Fibroblast of villous mesenchyme (primary cell): ENCODE data around the gene SNRPD2. TPM values are rescaled to one million over a fixed set of nuclear protein-coding genes. Genes with fewer than 3 reads are reported as not detected.

Experiments
- DNase-seq: peaks from one replicate; pipeline ENCODE4 v3.0.0-alpha.2; 2010; ENCODE audit warnings: low read depth
- H3K4me3 ChIP-seq: 2 replicates; pipeline ENCODE4 v1.5.1; 2011; ENCODE audit warnings: low read depth, mild to moderate bottlenecking, low read length
- total RNA-seq: library from RNA; depleted of rRNA; stranded (reverse); fragments of >200 nt; gene quantifications from 2 replicates; pipeline ENCODE4 v1.2.3, GENCODE V29; 2012
- TF ChIP-seq, protein P1 (sequence below): IDR thresholded peaks from 2 replicates; pipeline ENCODE4 v1.5.1; 2012; ENCODE audit warnings: low read depth, mild to moderate bottlenecking, low read length; ENCODE audit not compliant: insufficient read depth

The SNRPD2 gene
- total RNA-seq, 1 donor: 191 TPM

DNA sequence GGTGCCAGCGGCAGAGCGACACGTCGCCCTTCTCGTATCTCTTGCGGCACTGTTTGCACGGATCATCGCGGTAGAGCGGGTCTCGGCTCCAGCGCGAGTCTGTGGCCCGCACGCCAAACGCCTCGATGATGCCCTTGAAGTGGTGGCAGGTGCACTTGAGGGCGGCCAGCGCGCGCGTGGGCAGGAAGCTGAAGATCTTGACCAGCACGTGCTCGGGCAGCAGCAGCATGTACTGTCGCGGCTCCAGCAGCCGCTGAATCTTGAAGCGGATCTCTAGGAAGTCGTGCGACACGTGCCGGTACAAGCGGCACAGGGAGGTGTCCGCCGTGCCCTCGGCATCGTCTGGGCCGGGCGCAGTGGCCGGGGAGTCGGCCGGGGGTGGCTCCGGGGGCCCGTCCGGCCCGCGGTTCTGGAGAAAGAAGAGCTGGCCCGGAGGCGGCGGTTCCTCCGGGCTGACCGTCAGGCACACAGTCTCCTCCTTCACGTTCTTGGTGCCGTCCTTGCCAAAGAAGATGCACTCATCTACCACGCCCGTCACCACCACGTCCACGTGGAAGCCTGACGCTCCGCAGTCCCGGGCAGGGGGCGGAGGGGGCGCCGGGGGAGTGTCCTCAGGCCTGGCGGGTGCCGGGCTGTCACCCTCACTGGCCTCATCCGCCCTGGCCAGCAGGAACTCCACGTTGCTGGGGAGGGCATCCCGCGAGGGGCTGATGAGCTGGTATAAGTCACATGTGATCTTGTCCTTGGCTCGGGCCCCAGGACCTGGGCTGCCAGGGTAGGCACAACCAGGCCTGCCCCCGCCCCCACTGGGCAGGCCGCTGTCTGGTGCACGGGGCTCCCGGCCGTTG, 20.3 kb upstream of the SNRPD2 start:
- H3K4me3 ChIP-seq: no peak overlapping the region
- TF ChIP-seq, protein P1, sequence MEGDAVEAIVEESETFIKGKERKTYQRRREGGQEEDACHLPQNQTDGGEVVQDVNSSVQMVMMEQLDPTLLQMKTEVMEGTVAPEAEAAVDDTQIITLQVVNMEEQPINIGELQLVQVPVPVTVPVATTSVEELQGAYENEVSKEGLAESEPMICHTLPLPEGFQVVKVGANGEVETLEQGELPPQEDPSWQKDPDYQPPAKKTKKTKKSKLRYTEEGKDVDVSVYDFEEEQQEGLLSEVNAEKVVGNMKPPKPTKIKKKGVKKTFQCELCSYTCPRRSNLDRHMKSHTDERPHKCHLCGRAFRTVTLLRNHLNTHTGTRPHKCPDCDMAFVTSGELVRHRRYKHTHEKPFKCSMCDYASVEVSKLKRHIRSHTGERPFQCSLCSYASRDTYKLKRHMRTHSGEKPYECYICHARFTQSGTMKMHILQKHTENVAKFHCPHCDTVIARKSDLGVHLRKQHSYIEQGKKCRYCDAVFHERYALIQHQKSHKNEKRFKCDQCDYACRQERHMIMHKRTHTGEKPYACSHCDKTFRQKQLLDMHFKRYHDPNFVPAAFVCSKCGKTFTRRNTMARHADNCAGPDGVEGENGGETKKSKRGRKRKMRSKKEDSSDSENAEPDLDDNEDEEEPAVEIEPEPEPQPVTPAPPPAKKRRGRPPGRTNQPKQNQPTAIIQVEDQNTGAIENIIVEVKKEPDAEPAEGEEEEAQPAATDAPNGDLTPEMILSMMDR: no peak
- no peak for DNase-seq

DNA sequence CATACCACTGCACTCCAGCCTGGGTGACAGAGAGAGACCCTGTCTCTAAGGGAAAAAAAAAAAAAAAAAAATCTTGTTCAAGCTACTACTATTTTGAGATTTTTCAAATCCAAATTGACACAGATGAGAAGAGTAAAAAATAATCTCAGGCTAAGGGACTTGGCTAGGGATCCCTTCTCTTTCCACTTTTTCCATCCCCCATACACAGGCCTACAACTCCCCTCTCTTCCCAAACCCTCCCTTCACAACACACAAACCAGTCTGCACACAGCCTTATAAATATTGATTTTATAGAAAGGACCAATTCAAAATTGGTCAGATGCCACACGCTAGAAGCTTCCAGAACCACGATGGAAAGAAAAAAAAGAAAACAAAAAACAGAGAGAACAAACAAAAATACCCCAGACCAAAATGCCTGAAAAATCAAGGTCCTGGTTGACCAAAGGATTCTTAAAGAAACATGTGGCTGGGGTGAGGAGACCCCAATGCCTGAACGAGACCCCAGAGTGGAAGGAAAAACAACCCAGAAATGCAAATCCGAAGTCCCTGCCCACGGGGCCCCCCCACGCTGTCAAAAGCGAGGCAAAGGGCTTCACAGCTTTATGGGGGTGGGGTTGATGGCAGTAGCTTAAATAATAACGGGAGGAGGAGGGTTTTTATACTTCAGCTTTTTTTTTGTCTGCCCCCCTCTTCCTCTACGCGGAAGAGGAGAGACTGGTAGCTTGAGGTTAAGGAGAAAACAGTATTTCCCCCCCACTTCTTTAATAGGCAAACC, 18.8 kb upstream of the SNRPD2 start:
- H3K4me3 ChIP-seq: no peak overlapping the region
- TF ChIP-seq, protein P1: no peak
- no peak for DNase-seq

DNA sequence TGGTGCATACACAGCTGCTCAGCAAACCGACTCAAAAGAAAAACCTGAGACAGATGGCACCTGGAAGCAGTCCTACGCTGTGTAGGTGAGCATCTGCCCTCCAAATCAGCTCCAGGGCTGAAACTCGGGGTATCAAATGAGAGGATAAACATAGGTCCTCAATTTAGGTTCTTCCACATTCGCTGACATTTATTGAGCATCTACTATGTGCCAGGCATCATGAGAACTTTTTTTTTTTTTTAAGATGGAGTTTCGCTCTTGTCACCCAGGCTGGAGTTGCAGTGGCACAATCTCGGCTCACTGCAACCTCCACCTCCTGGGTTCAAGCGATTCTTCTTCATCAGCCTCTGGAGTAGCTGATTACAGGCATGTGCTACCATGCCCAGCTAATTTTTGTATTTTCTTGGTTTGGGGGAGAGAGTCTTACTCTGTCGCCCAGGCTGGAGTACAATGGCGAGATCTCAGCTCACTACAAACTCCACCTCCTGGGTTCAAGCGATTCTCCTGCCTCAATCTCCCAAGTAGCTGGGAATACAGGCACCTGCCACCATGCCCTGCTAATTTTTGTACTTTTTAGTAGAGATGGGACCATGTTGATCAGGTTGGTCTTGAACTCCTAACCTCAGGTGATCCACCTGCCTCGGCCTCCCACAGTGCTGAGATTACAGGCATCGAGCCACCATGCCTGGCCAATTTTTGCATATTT, 14.1 kb upstream of the SNRPD2 start:
- TF ChIP-seq, protein P1: no peak

DNA sequence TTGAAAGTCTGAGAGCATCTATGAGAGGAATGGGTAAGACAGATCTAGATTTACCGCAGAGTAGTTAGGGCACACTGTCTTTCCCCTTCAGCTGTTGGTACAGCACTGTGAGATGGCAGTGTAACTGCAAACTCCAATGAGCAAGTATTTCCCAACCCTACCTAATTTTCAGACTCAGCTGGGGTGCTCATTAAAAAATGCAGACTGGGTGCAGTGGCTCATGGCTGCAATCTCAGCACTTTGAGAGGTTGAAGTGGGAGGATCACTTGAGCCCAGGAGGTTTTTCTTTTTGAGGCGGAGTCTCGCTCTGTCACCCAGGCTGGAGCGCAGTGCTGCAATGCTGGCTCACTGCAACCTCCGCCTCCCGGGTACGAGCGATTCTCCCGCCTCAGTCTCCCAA, 13.4 kb upstream of the SNRPD2 start:
- H3K4me3 ChIP-seq: no peak overlapping the region
- TF ChIP-seq, protein P1: no peak
- DNase-seq: no peak

More for the DNA sequence above, 14.1 kb upstream of the SNRPD2 start:
- no peak overlapping the region for H3K4me3 ChIP-seq
- DNase-seq: no peak

DNA sequence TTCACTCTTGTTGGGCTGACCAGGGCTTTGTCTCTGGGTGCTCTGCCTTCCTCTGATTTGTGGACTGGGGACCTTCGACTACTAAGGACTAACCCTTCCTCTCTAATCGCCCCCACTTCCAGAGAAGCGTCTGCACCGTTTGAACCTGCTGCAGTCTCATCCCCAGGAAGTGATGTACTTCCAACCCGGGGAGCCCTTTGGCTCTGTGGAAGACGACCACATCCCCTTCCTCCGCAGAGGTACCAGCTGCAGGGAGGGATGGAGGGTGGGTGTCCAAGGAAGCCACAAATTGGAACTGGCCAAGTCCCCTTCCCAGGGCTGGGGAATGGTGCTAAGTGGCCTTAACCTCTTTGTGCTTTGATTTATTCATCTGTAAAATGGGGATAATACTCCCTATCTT, 9.9 kb upstream of the SNRPD2 start:
- DNase-seq: no peak
- TF ChIP-seq, protein P1: no peak
- H3K4me3 ChIP-seq: no peak overlapping the region

DNA sequence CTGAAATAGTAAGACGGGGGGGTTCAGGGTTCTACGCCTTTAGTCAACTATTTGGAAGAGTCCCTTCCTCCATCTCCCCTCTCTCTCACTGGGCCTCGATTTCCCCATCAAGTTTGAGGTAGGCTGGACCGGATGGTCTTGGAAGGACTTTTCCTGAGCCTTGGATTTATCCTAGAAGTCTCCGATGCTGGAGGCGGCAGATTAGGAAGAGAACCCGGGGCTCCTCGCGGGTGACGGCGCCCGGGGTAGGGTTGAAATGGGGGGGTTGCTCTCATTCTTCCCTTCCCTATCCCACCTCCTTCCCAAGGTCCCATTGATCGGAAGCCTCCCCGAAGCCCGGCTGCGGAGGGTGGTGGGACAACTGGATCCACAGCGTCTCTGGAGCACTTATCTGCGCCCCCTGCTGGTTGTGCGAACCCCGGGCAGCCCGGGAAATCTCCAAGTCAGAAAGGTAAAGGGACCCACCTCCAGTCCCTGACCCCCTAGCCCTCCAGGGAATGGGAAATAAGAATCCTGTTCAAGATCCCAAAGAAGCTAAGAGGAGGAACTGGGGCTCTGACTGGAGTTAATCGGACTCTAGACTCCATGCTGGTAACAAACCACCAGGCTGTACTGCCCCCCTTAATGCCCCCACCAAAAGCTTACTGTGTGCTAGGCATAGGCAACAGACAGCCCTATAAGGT, 1.5 kb upstream of the SNRPD2 start:
- TF ChIP-seq, protein P1: peak; percentile 91
- DNase-seq: peak; percentile 69
- H3K4me3 ChIP-seq: peak overlapping the region; percentile 93
